Spleen (tissue), 7 donors: ENCODE data around the gene CRP.

ENCODE experiments used
- POLR2A ChIP-seq, 3 donors: fragments of 450-650 bp; IDR thresholded peaks; one replicate each; pipeline ENCODE4 v1.5.1; 2017; ENCODE audit warnings: antibody characterized with exemption in 3 of 3, mild to moderate bottlenecking in 1 of 3
- POLR2AphosphoS5 ChIP-seq, 3 donors: sonication (generic); formaldehyde crosslinking; IDR thresholded peaks; one replicate each; pipeline ENCODE4 v1.5.1; 2017; ENCODE audit warnings: antibody characterized with exemption in 3 of 3
- TF ChIP-seq, protein P1 (sequence below), 11 experiments: fragments of 200-600 bp in 7 of 11; fragments of 450-650 bp in 4 of 11; sonication (generic) in 4 of 11; IDR thresholded peaks in 8 of 11; conservative IDR thresholded peaks in 3 of 11; 1 replicate in 7 of 11; 2 replicates in 4 of 11; pipeline versions ENCODE4 v1.4.0 to v1.8.0; 2016 to 2021; ENCODE audit warnings: antibody characterized with exemption in 11 of 11, inconsistent platforms in 4 of 11, mild to moderate bottlenecking in 1 of 11
- donor health status: DM: no; HTN: no; CAD: no; lungs with moderate emphysema.
- donor health status: DM: no; HTN: no; CAD: no.
- donor health status: DM: no; HTN: no; CAD: no.

DNA sequence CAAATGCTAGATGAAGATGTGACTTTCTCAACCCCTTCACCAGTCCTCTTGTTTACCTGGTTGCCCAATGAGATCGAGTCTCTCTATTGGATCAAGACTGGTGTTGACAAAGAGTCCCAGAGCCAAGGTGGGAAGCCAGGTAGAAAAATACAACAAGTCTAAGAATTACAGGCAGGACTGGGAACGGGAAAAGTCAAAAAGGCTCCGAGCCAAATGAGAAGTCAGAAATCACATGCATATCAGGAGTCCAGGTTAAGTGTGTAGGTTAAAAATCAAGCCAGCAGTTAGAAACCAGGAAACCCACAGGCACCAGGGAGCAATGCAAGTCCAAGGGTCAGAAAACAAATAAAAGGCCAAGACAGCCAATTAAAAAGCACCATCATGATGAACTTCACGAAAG, 39.0 kb upstream of the CRP start:
- TF ChIP-seq, protein P1, sequence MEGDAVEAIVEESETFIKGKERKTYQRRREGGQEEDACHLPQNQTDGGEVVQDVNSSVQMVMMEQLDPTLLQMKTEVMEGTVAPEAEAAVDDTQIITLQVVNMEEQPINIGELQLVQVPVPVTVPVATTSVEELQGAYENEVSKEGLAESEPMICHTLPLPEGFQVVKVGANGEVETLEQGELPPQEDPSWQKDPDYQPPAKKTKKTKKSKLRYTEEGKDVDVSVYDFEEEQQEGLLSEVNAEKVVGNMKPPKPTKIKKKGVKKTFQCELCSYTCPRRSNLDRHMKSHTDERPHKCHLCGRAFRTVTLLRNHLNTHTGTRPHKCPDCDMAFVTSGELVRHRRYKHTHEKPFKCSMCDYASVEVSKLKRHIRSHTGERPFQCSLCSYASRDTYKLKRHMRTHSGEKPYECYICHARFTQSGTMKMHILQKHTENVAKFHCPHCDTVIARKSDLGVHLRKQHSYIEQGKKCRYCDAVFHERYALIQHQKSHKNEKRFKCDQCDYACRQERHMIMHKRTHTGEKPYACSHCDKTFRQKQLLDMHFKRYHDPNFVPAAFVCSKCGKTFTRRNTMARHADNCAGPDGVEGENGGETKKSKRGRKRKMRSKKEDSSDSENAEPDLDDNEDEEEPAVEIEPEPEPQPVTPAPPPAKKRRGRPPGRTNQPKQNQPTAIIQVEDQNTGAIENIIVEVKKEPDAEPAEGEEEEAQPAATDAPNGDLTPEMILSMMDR (IDR thresholded peaks at IDR 0.05 in 8 of 11, conservative IDR thresholded peaks at IDR 0.05 in 3 of 11), result no peak
- no peak for TF ChIP-seq POLR2A (IDR thresholded peaks at IDR 0.05)
- TF ChIP-seq POLR2AphosphoS5 (IDR thresholded peaks at IDR 0.05), result no peak
